Vagina (tissue), 2 donors: ENCODE measurements around the gene AQP5. TPM values are rescaled to one million over a fixed set of nuclear protein-coding genes. Genes with fewer than 3 reads are reported as not detected.

ENCODE experiments used
- DNase-seq, 2 donors: peaks; one replicate each; pipeline ENCODE4 v3.0.0-alpha.2; 2017; ENCODE audit errors: extremely low spot score in 2 of 2
- H3K27ac ChIP-seq: fragments of 200-600 bp; sonication (generic); one replicate; pipeline ENCODE4 v1.5.1; 2019
- H3K27me3 ChIP-seq: fragments of 200-600 bp; sonication (generic); one replicate; pipeline ENCODE4 v1.5.1; 2019
- H3K36me3 ChIP-seq, 2 donors: fragments of 200-600 bp; sonication (generic); one replicate each; pipeline ENCODE4 v1.5.1; 2017 to 2019
- H3K4me1 ChIP-seq: fragments of 200-600 bp; sonication (generic); one replicate; pipeline ENCODE4 v1.5.1; 2019
- H3K4me3 ChIP-seq, 2 donors: fragments of 200-600 bp; sonication (generic); 1 replicate in 1 of 2; 2 replicates in 1 of 2; pipeline ENCODE4 v1.5.1; 2016 to 2019
- H3K9me3 ChIP-seq: fragments of 200-600 bp; sonication (generic); one replicate; pipeline ENCODE4 v1.5.1; 2019
- CTCF ChIP-seq, 3 experiments: fragments of 450-650 bp in 2 of 3; fragments of 200-600 bp in 1 of 3; sonication (generic) in 1 of 3; IDR thresholded peaks; one replicate each; pipeline ENCODE4 v1.5.1; 2017 to 2019; ENCODE audit warnings: antibody characterized with exemption in 3 of 3, mild to moderate bottlenecking in 2 of 3, moderate library complexity in 2 of 3
- POLR2A ChIP-seq, 2 donors: fragments of 450-650 bp; IDR thresholded peaks; one replicate each; pipeline ENCODE4 v1.6.1; 2017; ENCODE audit warnings: antibody characterized with exemption in 2 of 2, mild to moderate bottlenecking in 2 of 2, moderate library complexity in 2 of 2
- POLR2AphosphoS5 ChIP-seq, 2 donors: sonication (generic); formaldehyde crosslinking; IDR thresholded peaks; one replicate each; pipeline ENCODE4 v1.9.0; 2017; ENCODE audit warnings: antibody characterized with exemption in 2 of 2, mild to moderate bottlenecking in 2 of 2, low read depth in 1 of 2; ENCODE audit not compliant: insufficient read depth in 1 of 2
- intact Hi-C: fragments of 100-400 bp; cut with DNase I; formaldehyde crosslinking; loops from one replicate; pipeline ENCODE4 v1.15.1; 2023
- total RNA-seq: library from RNA; depleted of rRNA; stranded (reverse); fragments of >200 nt; gene quantifications from one replicate; pipeline ENCODE4 v1.2.3, GENCODE V29; 2016

The AQP5 gene
- total RNA-seq, 1 donor from 2014 or later, result not detected

- TF ChIP-seq POLR2AphosphoS5 (IDR thresholded peaks at IDR 0.05; ENCODE audit: insufficient read depth in 1 of 2, low read depth in 1 of 2) (no peak), POLR2A (IDR thresholded peaks at IDR 0.05) (no peak), CTCF (IDR thresholded peaks at IDR 0.05) (no peak)
Observed at GRCh38 chr12:50013361-50014147, 51.9 kb downstream of the AQP5 start.

GRCh38 chr12:50014342-50014741 is 52.7 kb downstream of the AQP5 start:
- Histone ChIP-seq H3K36me3 (no peaks in the 10 kb centered on the region), H3K27me3 (no peaks in the 10 kb centered on the region), H3K9me3 (no peaks in the 10 kb centered on the region), H3K4me3 (no peak overlapping the region), H3K4me1 (peaks cover 7% of the 10 kb centered on the region), H3K27ac (no peak overlapping the region)
- TF ChIP-seq CTCF (IDR thresholded peaks at IDR 0.05), result no peak
- TF ChIP-seq POLR2A (IDR thresholded peaks at IDR 0.05), result no peak
- TF ChIP-seq POLR2AphosphoS5 (IDR thresholded peaks at IDR 0.05; ENCODE audit: insufficient read depth in 1 of 2, low read depth in 1 of 2), result no peak
- intact Hi-C loops, result no loop called here
- no peak for DNase-seq

More at GRCh38 chr12:50013361-50014147, 51.9 kb downstream of the AQP5 start:
- Histone ChIP-seq H3K9me3 (no peaks in the 10 kb centered on the region), H3K27me3 (no peaks in the 10 kb centered on the region), H3K4me1 (peaks cover 7% of the 10 kb centered on the region), H3K4me3 (no peak overlapping the region), H3K36me3 (no peaks in the 10 kb centered on the region), H3K27ac (no peak overlapping the region)
- DNase-seq, result no peak
- intact Hi-C loops, result no loop called here

Other genes starting within 250 kb of the AQP5 start
- 240 TPM for gene TMBIM6, start 220.3 kb upstream of the AQP5 start, total RNA-seq
- gene NCKAP5L, start 133.5 kb upstream of the AQP5 start, total RNA-seq, result 15.7 TPM
- 2.7 TPM for gene BCDIN3D, start 118.8 kb upstream of the AQP5 start, total RNA-seq
- 19.4 TPM for gene FAIM2, start 58.0 kb upstream of the AQP5 start, total RNA-seq
- not detected for gene AQP2, start 11.1 kb upstream of the AQP5 start, total RNA-seq
- not detected for gene AQP6, start 11.1 kb downstream of the AQP5 start, total RNA-seq
- 19.2 TPM for gene RACGAP1, start 63.6 kb downstream of the AQP5 start, total RNA-seq
- 2.9 TPM for gene ASIC1, start 95.7 kb downstream of the AQP5 start, total RNA-seq
- 42.2 TPM for gene SMARCD1, start 123.5 kb downstream of the AQP5 start, total RNA-seq
- gene GPD1, start 142.1 kb downstream of the AQP5 start, total RNA-seq, result 65.3 TPM
- 74.4 TPM for gene COX14, start 150.4 kb downstream of the AQP5 start, total RNA-seq
- gene CERS5, start 205.5 kb downstream of the AQP5 start, total RNA-seq, result 45.2 TPM